Neuronal stem cell (in vitro differentiated cells): ENCODE measurements around the gene SHANK3.

ENCODE experiments used
- DNase-seq: peaks from one replicate; pipeline ENCODE4 v3.0.0-alpha.2; 2013; ENCODE audit warnings: low spot score
- H2AFZ ChIP-seq: one replicate; pipeline ENCODE4 v1.6.1; 2013; ENCODE audit warnings: mild to moderate bottlenecking, low read length, inconsistent platforms
- H2AK5ac ChIP-seq: 2 replicates; pipeline ENCODE4 v1.6.1; 2013; ENCODE audit warnings: low read depth, mild to moderate bottlenecking, inconsistent platforms, low read length, moderate library complexity, mixed read lengths
- H2BK120ac ChIP-seq: 2 replicates; pipeline ENCODE4 v1.6.1; 2013; ENCODE audit warnings: low read depth, mild to moderate bottlenecking, inconsistent platforms, low read length, moderate library complexity, mixed read lengths
- H2BK12ac ChIP-seq: one replicate; pipeline ENCODE4 v1.6.1; 2013; ENCODE audit warnings: low read length, inconsistent platforms
- H2BK15ac ChIP-seq: 2 replicates; pipeline ENCODE4 v1.6.1; 2013; ENCODE audit warnings: mild to moderate bottlenecking, low read length, inconsistent platforms, mixed read lengths
- H2BK5ac ChIP-seq: one replicate; pipeline ENCODE4 v1.6.1; 2013; ENCODE audit warnings: inconsistent platforms, mild to moderate bottlenecking, low read length, moderate library complexity
- H3K14ac ChIP-seq: one replicate; pipeline ENCODE4 v1.6.1; 2013; ENCODE audit warnings: low read length, inconsistent platforms
- H3K18ac ChIP-seq: 2 replicates; pipeline ENCODE4 v1.6.1; 2013; ENCODE audit warnings: low read length, inconsistent platforms
- H3K23ac ChIP-seq: 2 replicates; pipeline ENCODE4 v1.6.1; 2013; ENCODE audit warnings: low read depth, mild to moderate bottlenecking, mixed read lengths, low read length, inconsistent platforms; ENCODE audit not compliant: poor library complexity
- H3K27ac ChIP-seq: replicated peaks from 3 replicates; pipeline ENCODE4 v1.5.1; 2013; ENCODE audit warnings: low read length, inconsistent platforms
- H3K27me3 ChIP-seq, 3 experiments: 2 replicates each; pipeline ENCODE4 v1.6.1; 2013; ENCODE audit warnings: low read length in 3 of 3, mild to moderate bottlenecking in 2 of 3, inconsistent platforms in 1 of 3, low read depth in 1 of 3, mixed read lengths in 1 of 3, moderate library complexity in 1 of 3; ENCODE audit not compliant: control insufficient read depth in 3 of 3, insufficient read depth in 3 of 3
- H3K36me3 ChIP-seq, 2 donors: replicated peaks in 1 of 2; 2 replicates each; pipeline ENCODE4 v1.6.1; 2013; ENCODE audit warnings: low read length in 2 of 2; ENCODE audit not compliant: control insufficient read depth in 2 of 2, insufficient read depth in 2 of 2
- H3K4ac ChIP-seq: 2 replicates; pipeline ENCODE4 v1.6.1; 2013; ENCODE audit warnings: inconsistent platforms, mild to moderate bottlenecking, low read length, moderate library complexity
- H3K4me1 ChIP-seq, 2 donors: 1 replicate in 1 of 2; 2 replicates in 1 of 2; pipeline ENCODE4 v1.6.1; 2013; ENCODE audit warnings: low read length in 2 of 2, low read depth in 1 of 2; ENCODE audit not compliant: control insufficient read depth in 2 of 2, insufficient read depth in 1 of 2
- H3K4me2 ChIP-seq: one replicate; pipeline ENCODE4 v1.6.1; 2013; ENCODE audit warnings: mild to moderate bottlenecking, low read length, inconsistent platforms; ENCODE audit not compliant: insufficient read depth, poor library complexity, severe bottlenecking
- H3K4me3 ChIP-seq, 2 donors: 2 replicates each; pipeline ENCODE4 v1.5.1; 2013; ENCODE audit warnings: low read length in 2 of 2, mild to moderate bottlenecking in 2 of 2, inconsistent platforms in 1 of 2, moderate library complexity in 1 of 2
- H3K79me1 ChIP-seq: one replicate; pipeline ENCODE4 v1.6.1; 2013; ENCODE audit warnings: low read depth, mild to moderate bottlenecking, inconsistent platforms, low read length, moderate library complexity
- H3K9ac ChIP-seq: one replicate; pipeline ENCODE4 v1.6.1; 2013; ENCODE audit warnings: mild to moderate bottlenecking, low read depth, low read length, inconsistent platforms; ENCODE audit not compliant: poor library complexity
- H3K9me3 ChIP-seq, 2 donors: replicated peaks in 1 of 2; 2 replicates each; pipeline versions ENCODE3 to v1.6.1; 2013; ENCODE audit warnings: low read length in 2 of 2, mild to moderate bottlenecking in 2 of 2, inconsistent platforms in 1 of 2, low read depth in 1 of 2, mixed read lengths in 1 of 2, moderate library complexity in 1 of 2; ENCODE audit not compliant: control insufficient read depth in 2 of 2, insufficient read depth in 1 of 2
- H4K8ac ChIP-seq: one replicate; pipeline ENCODE4 v1.6.1; 2013; ENCODE audit warnings: low read depth, mild to moderate bottlenecking, inconsistent platforms, low read length, moderate library complexity
- H4K91ac ChIP-seq: one replicate; pipeline ENCODE4 v1.6.1; 2013; ENCODE audit warnings: low read length, low read depth, mild to moderate bottlenecking, inconsistent platforms; ENCODE audit not compliant: poor library complexity
- WGBS, 2 donors: extraction: QIAGEN DNeasy Blood & Tissue Kit; methylation state at CpG; one replicate each; pipeline ENCODE4 v1.1.7; 2013; ENCODE audit warnings: missing lambda C conversion rate in 2 of 2, mixed read lengths in 1 of 2; ENCODE audit not compliant: insufficient read length in 2 of 2, insufficient replicate concordance in 1 of 2; ENCODE audit errors: extremely low coverage in 2 of 2; 5-methylcytosine and 5-hydroxymethylcytosine counted together

The SHANK3 gene

DNA sequence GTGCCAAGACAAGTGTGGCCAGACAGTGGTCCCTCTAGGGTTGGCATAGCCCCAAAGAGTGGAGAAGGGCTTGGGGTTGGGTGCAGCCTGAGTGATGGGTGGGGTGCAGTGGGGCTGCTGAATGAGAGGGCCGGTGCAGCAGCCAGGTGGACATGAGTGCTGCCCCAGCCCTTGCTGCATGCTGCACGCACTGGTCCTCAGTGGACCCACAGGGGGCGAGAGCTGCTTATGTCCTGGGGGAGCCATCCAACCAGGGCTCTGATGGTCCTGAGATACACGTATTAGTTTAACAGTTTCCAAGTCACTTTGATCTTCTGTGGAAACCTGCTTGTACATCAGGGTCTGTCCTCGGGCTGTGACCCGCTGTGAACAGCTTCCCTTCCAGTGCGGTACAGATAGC is 41.5 kb downstream of the SHANK3 start:
- Histone ChIP-seq H3K9me3 (peaks cover 0 to 3% of the 10 kb centered on the region in 2 donors), H2AK5ac (no peak overlapping the region), H3K9ac (no peak overlapping the region), H3K23ac (peak overlapping the region; percentile 12), H3K4me3 (no peak overlapping the region), H3K18ac (no peak overlapping the region), H2BK120ac (no peak overlapping the region), H4K91ac (no peak overlapping the region), H2BK12ac (no peak overlapping the region), H3K27me3 (peaks cover 0 to 6% (median 0%) of the 10 kb centered on the region in 3 experiments), H3K27ac (no peak overlapping the region), H3K79me1 (no peaks in the 10 kb centered on the region), H4K8ac (no peak overlapping the region), H3K36me3 (peaks cover 23 to 62% of the 10 kb centered on the region in 2 donors), H2BK15ac (no peak overlapping the region), H3K14ac (no peak overlapping the region), H3K4ac (no peak overlapping the region), H3K4me1 (peaks cover 0 to 6% of the 10 kb centered on the region in 2 donors), H2AFZ (no peak overlapping the region), H2BK5ac (no peak overlapping the region), H3K4me2 (no peak overlapping the region)
- WGBS, 2 donors = no CpG with 5 or more reads among the region's 7 CpGs
- no peak for DNase-seq

DNA sequence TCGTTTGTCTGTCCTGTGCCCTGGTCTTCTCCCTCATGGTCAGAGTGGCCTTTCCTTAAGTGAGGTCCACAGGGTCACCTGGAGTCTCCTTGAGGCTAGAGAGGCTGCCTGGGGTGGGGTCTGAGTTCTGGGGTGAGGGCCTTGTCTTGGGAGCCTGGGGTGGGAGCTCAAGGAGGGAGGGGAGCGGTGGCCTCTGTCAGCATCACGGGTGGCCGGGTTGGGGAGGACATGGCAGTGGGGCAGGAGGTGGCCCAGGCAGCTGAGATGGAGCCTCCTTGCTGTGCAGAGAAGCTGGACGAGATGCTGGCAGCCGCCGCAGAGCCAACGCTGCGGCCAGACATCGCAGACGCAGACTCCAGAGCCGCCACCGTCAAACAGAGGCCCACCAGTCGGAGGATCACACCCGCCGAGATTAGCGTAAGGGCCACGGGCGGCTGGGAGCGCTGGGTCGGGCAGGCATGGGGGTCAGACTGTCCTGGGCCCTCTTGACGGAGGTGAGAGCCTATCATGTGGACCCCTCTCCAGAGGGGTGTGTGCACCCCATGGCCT is 42.1 kb downstream of the SHANK3 start:
- Histone ChIP-seq H3K23ac (no peak overlapping the region), H3K79me1 (peaks cover 4% of the 10 kb centered on the region), H3K27ac (no peak overlapping the region), H3K9me3 (peaks cover 0 to 3% of the 10 kb centered on the region in 2 donors), H3K14ac (peak overlapping the region; percentile 50), H3K4ac (no peak overlapping the region), H4K91ac (no peak overlapping the region), H3K9ac (no peak overlapping the region), H4K8ac (no peak overlapping the region), H3K36me3 (peaks cover 23 to 56% of the 10 kb centered on the region in 2 donors), H2BK120ac (peak overlapping the region; percentile 27), H2BK5ac (peak overlapping the region; percentile 87), H3K4me3 (no peak overlapping the region), H2BK15ac (no peak overlapping the region), H3K4me1 (peaks cover 0 to 9% of the 10 kb centered on the region in 2 donors), H3K27me3 (peaks cover 0 to 11% (median 0%) of the 10 kb centered on the region in 3 experiments), H3K18ac (no peak overlapping the region), H2AFZ (no peak overlapping the region), H2BK12ac (no peak overlapping the region), H3K4me2 (no peak overlapping the region), H2AK5ac (no peak overlapping the region)
- no peak for DNase-seq
- no CpG with 5 or more reads among the region's 22 CpGs for WGBS, 2 donors

DNA sequence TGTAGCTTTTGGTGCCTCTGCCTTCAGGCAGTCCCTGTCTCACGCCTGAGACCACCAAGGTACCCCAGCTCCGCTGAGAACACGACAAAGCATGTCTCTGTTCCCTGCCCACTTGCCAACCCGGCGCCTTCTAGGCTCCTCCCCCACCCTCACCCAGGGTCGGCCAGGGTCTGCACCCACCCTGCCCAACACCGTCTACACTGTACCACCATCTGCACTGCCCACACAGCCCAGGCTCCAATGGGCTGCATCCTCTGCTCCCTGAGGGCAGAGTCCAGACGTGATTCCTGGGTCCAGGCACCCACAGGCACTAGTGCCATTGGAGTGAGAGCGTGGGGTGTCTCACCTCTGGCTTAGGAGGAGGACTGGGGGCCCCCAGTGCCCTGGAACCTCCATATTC is 42.6 kb downstream of the SHANK3 start:
- Histone ChIP-seq H2BK15ac (peak overlapping the region; percentile 49), H3K9me3 (peaks cover 0 to 3% of the 10 kb centered on the region in 2 donors)
- no CpG with 5 or more reads among the region's 9 CpGs for WGBS, 2 donors

DNA sequence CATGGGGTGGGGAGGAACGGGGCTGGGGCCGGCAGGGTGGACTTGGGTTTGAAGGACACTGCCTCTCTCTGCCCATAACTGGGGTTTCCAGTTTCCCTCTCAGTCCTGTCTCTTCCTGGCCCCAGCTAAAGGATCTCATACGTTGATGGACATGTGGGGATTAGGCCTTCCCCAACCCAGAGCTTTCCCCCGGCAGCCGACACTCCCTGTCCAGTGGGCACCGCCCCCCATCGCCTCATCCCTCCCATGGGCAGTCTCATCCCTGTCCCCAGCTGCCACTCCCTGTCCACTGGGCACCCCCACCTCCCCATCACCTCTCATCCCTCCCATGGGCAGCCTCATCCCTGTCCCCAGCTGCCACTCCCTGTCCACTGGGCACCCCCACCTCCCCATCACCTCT is 43.2 kb downstream of the SHANK3 start:
- Histone ChIP-seq H4K91ac (no peak overlapping the region), H3K4me3 (no peak overlapping the region), H3K14ac (no peak overlapping the region), H3K18ac (no peak overlapping the region), H4K8ac (no peak overlapping the region), H3K36me3 (peaks cover 19 to 46% of the 10 kb centered on the region in 2 donors), H3K4me2 (no peak overlapping the region), H3K4me1 (peaks cover 0 to 8% of the 10 kb centered on the region in 2 donors), H3K27me3 (peaks cover 0 to 20% (median 2%) of the 10 kb centered on the region in 3 experiments), H2AK5ac (no peak overlapping the region), H3K9ac (peak overlapping the region; percentile 44), H2BK120ac (no peak overlapping the region), H2BK15ac (no peak overlapping the region), H3K9me3 (peaks cover 0 to 2% of the 10 kb centered on the region in 2 donors), H2BK12ac (no peak overlapping the region), H2AFZ (no peak overlapping the region), H3K4ac (no peak overlapping the region), H3K23ac (peak overlapping the region; percentile 31), H3K27ac (no peak overlapping the region), H2BK5ac (peak overlapping the region; percentile 82), H3K79me1 (peaks cover 4% of the 10 kb centered on the region)
- WGBS, 2 donors = no CpG with 5 or more reads among the region's 7 CpGs
- DNase-seq = no peak

More for the DNA sequence above, 42.6 kb downstream of the SHANK3 start:
- Histone ChIP-seq H4K8ac (no peak overlapping the region), H3K23ac (peak overlapping the region; percentile 95), H3K36me3 (peaks cover 21 to 51% of the 10 kb centered on the region in 2 donors), H3K27ac (no peak overlapping the region), H2AFZ (no peak overlapping the region), H3K4me1 (peaks cover 0 to 9% of the 10 kb centered on the region in 2 donors), H3K4me3 (no peak overlapping the region), H3K14ac (no peak overlapping the region), H3K18ac (peak overlapping the region; percentile 24), H2BK12ac (no peak overlapping the region), H3K27me3 (peaks cover 0 to 15% (median 0%) of the 10 kb centered on the region in 3 experiments), H2AK5ac (no peak overlapping the region), H2BK120ac (peak overlapping the region; percentile 27), H2BK5ac (peak overlapping the region; percentile 87), H3K4ac (no peak overlapping the region), H3K4me2 (no peak overlapping the region), H3K79me1 (peaks cover 4% of the 10 kb centered on the region), H4K91ac (no peak overlapping the region), H3K9ac (no peak overlapping the region)
- no peak for DNase-seq
